HEK293 (cell line): ENCODE data around the gene NPAS2.

ENCODE experiments used
- CTCF ChIA-PET: fragments of 350-600 bp; formaldehyde crosslinking; extraction: SDS; loops from one replicate; lab custom pipeline; 2021; ENCODE audit warnings: antibody characterized with exemption; lab: Yijun Ruan, JAX
- POLR2A ChIA-PET: fragments of 300-600 bp; formaldehyde crosslinking; extraction: SDS; loops from one replicate; lab custom pipeline; 2020; ENCODE audit warnings: antibody characterized with exemption, inconsistent platforms; lab: Yijun Ruan, JAX
- H3K27ac ChIP-seq: fragments of 200-500 bp; sonication (Bioruptor generic); 2 replicates; pipeline ENCODE4 v1.5.1; 2014; ENCODE audit warnings: low read depth, low read length, control low read depth, inconsistent platforms; ENCODE audit errors: extremely low read depth
- H3K36me3 ChIP-seq, 2 experiments: fragments of 200-500 bp in 1 of 2; sonication (Bioruptor generic) in 1 of 2; 1 replicate in 1 of 2; 2 replicates in 1 of 2; pipeline ENCODE4 v1.5.1; 2014 to 2017; ENCODE audit warnings: inconsistent platforms in 2 of 2, low read length in 2 of 2; ENCODE audit not compliant: control insufficient read depth in 2 of 2, insufficient read depth in 1 of 2
- H3K4me1 ChIP-seq: fragments of 200-500 bp; sonication (Bioruptor generic); 2 replicates; pipeline ENCODE4 v1.5.1; 2014; ENCODE audit warnings: mild to moderate bottlenecking, low read length, inconsistent platforms; ENCODE audit not compliant: control insufficient read depth, insufficient read depth
- H3K4me3 ChIP-seq: 2 replicates; pipeline ENCODE4 v1.5.1; 2011; ENCODE audit warnings: low read depth, mild to moderate bottlenecking, control low read depth, low read length, moderate library complexity
- H3K9me3 ChIP-seq: fragments of 200-500 bp; sonication (Bioruptor generic); 2 replicates; pipeline ENCODE4 v1.5.1; 2014; ENCODE audit warnings: low read depth, low read length, inconsistent platforms; ENCODE audit not compliant: control insufficient read depth, insufficient read depth
- CTCF ChIP-seq: fragments of 450-650 bp; formaldehyde crosslinking; IDR thresholded peaks from 2 replicates; pipeline ENCODE4 v1.5.1; 2016; ENCODE audit warnings: missing biosample characterization, missing genetic modification characterization
- KLF7 ChIP-seq: fragments of 450-650 bp; formaldehyde crosslinking; IDR thresholded peaks from 2 replicates; pipeline ENCODE4 v1.5.1; 2016; ENCODE audit warnings: missing biosample characterization, missing genetic modification characterization, borderline replicate concordance
- MZF1 ChIP-seq: fragments of 450-650 bp; formaldehyde crosslinking; IDR thresholded peaks from 2 replicates; pipeline ENCODE4 v1.5.1; 2017; ENCODE audit warnings: missing biosample characterization, missing genetic modification characterization, borderline replicate concordance
- RBAK ChIP-seq: fragments of 450-650 bp; formaldehyde crosslinking; IDR thresholded peaks from 2 replicates; pipeline ENCODE4 v1.5.1; 2016; ENCODE audit warnings: missing biosample characterization, missing genetic modification characterization
- SP2 ChIP-seq: fragments of 450-650 bp; formaldehyde crosslinking; IDR thresholded peaks from 2 replicates; pipeline ENCODE4 v1.5.1; 2016; ENCODE audit warnings: missing biosample characterization, missing genetic modification characterization
- ZBTB49 ChIP-seq: fragments of 450-650 bp; formaldehyde crosslinking; IDR thresholded peaks from 2 replicates; pipeline ENCODE4 v1.5.1; 2016; ENCODE audit warnings: missing biosample characterization, missing genetic modification characterization, low read depth
- ZNF121 ChIP-seq: fragments of 450-650 bp; formaldehyde crosslinking; IDR thresholded peaks from 2 replicates; pipeline ENCODE4 v1.5.1; 2016; ENCODE audit warnings: missing biosample characterization, missing genetic modification characterization
- ZNF16 ChIP-seq: fragments of 450-650 bp; formaldehyde crosslinking; IDR thresholded peaks from 2 replicates; pipeline ENCODE4 v1.5.1; 2016; ENCODE audit warnings: low read depth, missing biosample characterization, missing genetic modification characterization
- ZNF223 ChIP-seq: fragments of 450-650 bp; formaldehyde crosslinking; IDR thresholded peaks from 2 replicates; pipeline ENCODE4 v1.5.1; 2016; ENCODE audit warnings: missing biosample characterization, missing genetic modification characterization
- ZNF350 ChIP-seq: fragments of 450-650 bp; formaldehyde crosslinking; IDR thresholded peaks from 2 replicates; pipeline ENCODE4 v1.5.0; 2017; ENCODE audit warnings: missing biosample characterization, mild to moderate bottlenecking, missing genetic modification characterization
- ZNF404 ChIP-seq: fragments of 450-650 bp; formaldehyde crosslinking; IDR thresholded peaks from 2 replicates; pipeline ENCODE4 v1.5.1; 2017; ENCODE audit warnings: missing biosample characterization, missing genetic modification characterization
- ZNF548 ChIP-seq: fragments of 450-650 bp; formaldehyde crosslinking; IDR thresholded peaks from 2 replicates; pipeline ENCODE4 v1.5.1; 2016; ENCODE audit warnings: missing biosample characterization, missing genetic modification characterization
- ZNF626 ChIP-seq: fragments of 450-650 bp; sonication (Bioruptor Pico); formaldehyde crosslinking; IDR thresholded peaks from 2 replicates; pipeline ENCODE4 v1.5.1; 2018; ENCODE audit warnings: missing biosample characterization, missing genetic modification characterization, inconsistent platforms
- ZNF645 ChIP-seq: fragments of 450-650 bp; formaldehyde crosslinking; IDR thresholded peaks from 2 replicates; pipeline ENCODE4; 2016; ENCODE audit warnings: missing biosample characterization, missing genetic modification characterization
- ZNF658 ChIP-seq: fragments of 450-650 bp; formaldehyde crosslinking; IDR thresholded peaks from 2 replicates; pipeline ENCODE4; 2016; ENCODE audit warnings: missing biosample characterization, missing genetic modification characterization
- ZNF692 ChIP-seq: fragments of 450-650 bp; formaldehyde crosslinking; IDR thresholded peaks from 2 replicates; pipeline ENCODE4 v1.5.1; 2016; ENCODE audit warnings: missing biosample characterization, missing genetic modification characterization
- ZNF701 ChIP-seq: fragments of 450-650 bp; formaldehyde crosslinking; IDR thresholded peaks from 2 replicates; pipeline ENCODE4 v1.5.1; 2016; ENCODE audit warnings: missing biosample characterization, missing genetic modification characterization
- ZSCAN30 ChIP-seq: fragments of 450-650 bp; IDR thresholded peaks from 2 replicates; pipeline ENCODE4 v1.5.1; 2018; ENCODE audit warnings: missing biosample characterization, mild to moderate bottlenecking, missing genetic modification characterization, moderate library complexity
- ZSCAN4 ChIP-seq: fragments of 450-650 bp; formaldehyde crosslinking; IDR thresholded peaks from 2 replicates; pipeline ENCODE4 v1.5.1; 2017; ENCODE audit warnings: missing biosample characterization, missing genetic modification characterization

Gene NPAS2

GRCh38 chr2:100832885-100833284 lies 12.9 kb downstream of the NPAS2 start:
- POLR2A ChIA-PET: no interaction called here
- Histone ChIP-seq H3K36me3 (no peaks in the 10 kb centered on the region), H3K27ac (no peak overlapping the region)
- CTCF ChIA-PET: no interaction called here
- TF ChIP-seq KLF7 (tag by site-specific recombination) (no peak), ZNF121 (tag by site-specific recombination) (no peak), ZSCAN4 (tag by site-specific recombination) (no peak), ZNF658 (no peak), RBAK (tag by site-specific recombination) (no peak), ZNF223 (tag by site-specific recombination) (no peak), ZNF645 (tag by site-specific recombination) (no peak), ZSCAN30 (tag by site-specific recombination) (no peak), ZNF16 (tag by site-specific recombination) (no peak), ZNF626 (tag by site-specific recombination) (no peak), ZNF350 (tag by site-specific recombination) (no peak), MZF1 (tag by site-specific recombination) (no peak), SP2 (tag by site-specific recombination) (no peak), CTCF (tag by site-specific recombination) (no peak)
- TF ChIP-seq, all 188 proteins: peak for 0
- Histone ChIP-seq H3K4me3 (no peak overlapping the region), H3K4me1 (no peaks in the 10 kb centered on the region), H3K9me3 (no peaks in the 10 kb centered on the region; the same call in 1 of the 2 replicates)

GRCh38 chr2:100833331-100833730 lies 13.4 kb downstream of the NPAS2 start:
- TF ChIP-seq ZNF350 (tag by site-specific recombination): no peak
- CTCF ChIA-PET: no interaction called here
- POLR2A ChIA-PET: no interaction called here

GRCh38 chr2:100834221-100834620 lies 14.3 kb downstream of the NPAS2 start:
- CTCF ChIA-PET: no interaction called here
- H3K27ac ChIP-seq: no peak overlapping the region
- no peak for TF ChIP-seq ZBTB49 (tag by site-specific recombination)
- TF ChIP-seq ZNF692 (tag by site-specific recombination): no peak
- TF ChIP-seq ZNF548 (tag by site-specific recombination): no peak
- TF ChIP-seq ZNF404 (tag by site-specific recombination): no peak
- no peak for TF ChIP-seq ZNF701 (tag by site-specific recombination)
- H3K9me3 ChIP-seq: no peaks in the 10 kb centered on the region
- POLR2A ChIA-PET: no interaction called here
- no peaks in the 10 kb centered on the region for H3K36me3 ChIP-seq
- H3K4me3 ChIP-seq: no peak overlapping the region
- H3K4me1 ChIP-seq: no peaks in the 10 kb centered on the region

More at GRCh38 chr2:100833331-100833730, 13.4 kb downstream of the NPAS2 start:
- Histone ChIP-seq H3K9me3 (no peaks in the 10 kb centered on the region), H3K4me1 (no peaks in the 10 kb centered on the region), H3K27ac (no peak overlapping the region), H3K4me3 (no peak overlapping the region), H3K36me3 (no peaks in the 10 kb centered on the region)
